HepG2 (cell line): Measurements from ENCODE around the gene UST. TPM values are rescaled to one million over a fixed set of nuclear protein-coding genes. Genes with fewer than 3 reads are reported as not detected.

Source experiments
- ATAC-seq: fragments of 200-7000 bp; cut with Tn5 transposase; 3 replicates; pipeline ENCODE4 v1.9.1; 2020; ENCODE audit warnings: mild to moderate bottlenecking, moderate library complexity
- BruUV-seq: library from RNA; stranded (reverse); fragments of 400-500 nt; replicated peaks from 2 replicates; lab custom pipeline; 2021; lab: Mats Ljungman, UMichigan
- CTCF ChIA-PET: fragments of 300-600 bp; formaldehyde crosslinking; extraction: SDS; loops from one replicate; lab custom pipeline; 2021; ENCODE audit warnings: low total read pairs, inconsistent platforms, low intra/inter-chr PET ratio; lab: Yijun Ruan, JAX
- POLR2A ChIA-PET: fragments of 350-600 bp; sonication (Branson Sonifier 250); formaldehyde crosslinking; loops from one replicate; lab custom pipeline; 2020; ENCODE audit warnings: antibody characterized with exemption, inconsistent platforms; lab: Yijun Ruan, JAX
- DNase-seq: peaks from one replicate; pipeline ENCODE4 v3.0.0-alpha.2; 2015; ENCODE audit warnings: low spot score
- FAIRE-seq: peaks from 3 replicates; lab custom pipeline; 2011; peaks lifted over from hg19 to GRCh38; lab: Jason Lieb, UNC
- H2AFZ ChIP-seq: one replicate; pipeline ENCODE4 v1.6.1; 2011; ENCODE audit warnings: low read length, inconsistent platforms
- H3K27ac ChIP-seq: fragments of 300-600 bp; 3 replicates; pipeline ENCODE4 v1.8.0; 2011; ENCODE audit warnings: mixed run types, mild to moderate bottlenecking, mixed read lengths, low read length, inconsistent platforms; ENCODE audit not compliant: insufficient read depth; ENCODE audit errors: extremely low read length
- H3K27me3 ChIP-seq, 2 experiments: fragments of 200-600 bp in 1 of 2; 2 replicates in 1 of 2; 3 replicates in 1 of 2; pipeline versions ENCODE4 v1.6.0 to v1.8.0; 2011; ENCODE audit warnings: low read length in 2 of 2, mild to moderate bottlenecking in 2 of 2, moderate library complexity in 2 of 2, inconsistent platforms in 1 of 2; ENCODE audit not compliant: insufficient read depth in 2 of 2, control insufficient read depth in 1 of 2
- H3K36me3 ChIP-seq, 2 experiments: fragments of 200-600 bp in 1 of 2; replicated peaks in 1 of 2; 2 replicates in 1 of 2; 3 replicates in 1 of 2; pipeline versions ENCODE4 v1.5.1 to v1.8.0; 2011; ENCODE audit warnings: low read length in 2 of 2, inconsistent platforms in 1 of 2; ENCODE audit not compliant: insufficient read depth in 2 of 2, control insufficient read depth in 1 of 2
- H3K4me1 ChIP-seq: 2 replicates; pipeline ENCODE4 v1.5.1; 2012; ENCODE audit warnings: low read length, inconsistent platforms; ENCODE audit not compliant: insufficient read depth
- H3K4me2 ChIP-seq: 2 replicates; pipeline ENCODE4 v1.6.0; 2011; ENCODE audit warnings: low read depth, low read length, inconsistent platforms
- H3K4me3 ChIP-seq, 3 experiments: fragments of 200-600 bp in 1 of 3; sonication (generic), shearing (Covaris generic) in 1 of 3; replicated peaks in 1 of 3; 2 replicates each; pipeline ENCODE4 v1.5.1; 2011 to 2016; ENCODE audit warnings: low read length in 3 of 3, inconsistent platforms in 2 of 3, low read depth in 2 of 3, mild to moderate bottlenecking in 2 of 3, control low read depth in 1 of 3, mixed read lengths in 1 of 3; ENCODE audit not compliant: insufficient read depth in 1 of 3
- H3K79me2 ChIP-seq: one replicate; pipeline ENCODE4 v1.6.1; 2011; ENCODE audit warnings: low read length, inconsistent platforms; ENCODE audit not compliant: insufficient read depth
- H3K9ac ChIP-seq: 2 replicates; pipeline ENCODE4 v1.6.0; 2011; ENCODE audit warnings: mild to moderate bottlenecking, low read depth, low read length, inconsistent platforms; ENCODE audit not compliant: insufficient read depth
- H3K9me3 ChIP-seq: 2 replicates; pipeline ENCODE4 v1.5.1; 2012; ENCODE audit warnings: mild to moderate bottlenecking, low read length
- H4K20me1 ChIP-seq: 2 replicates; pipeline ENCODE4 v1.6.0; 2011; ENCODE audit warnings: inconsistent platforms, mild to moderate bottlenecking, low read length, moderate library complexity; ENCODE audit not compliant: insufficient read depth
- ATF7 ChIP-seq, 2 experiments: fragments of 450-650 bp in 1 of 2; sonication (generic) in 1 of 2; formaldehyde crosslinking in 1 of 2; IDR thresholded peaks; 2 replicates each; pipeline versions ENCODE4 v1.4.0 to v1.6.1; 2016 to 2020; ENCODE audit warnings: antibody characterized with exemption in 1 of 2, mild to moderate bottlenecking in 1 of 2, missing genetic modification reagents in 1 of 2
- CREB1 ChIP-seq, 2 experiments: fragments of 450-650 bp in 1 of 2; IDR thresholded peaks; 2 replicates each; pipeline ENCODE4 v1.6.1; 2016 to 2017; ENCODE audit warnings: control low read depth in 1 of 2, mild to moderate bottlenecking in 1 of 2, missing compliant biosample characterization in 1 of 2, missing genetic modification characterization in 1 of 2
- HNRNPK ChIP-seq: fragments of 200-400 bp; formaldehyde crosslinking; IDR thresholded peaks from 2 replicates; pipeline ENCODE4 v1.6.1; 2018; ENCODE audit warnings: low read length, low read depth, moderate library complexity, mild to moderate bottlenecking; ENCODE audit not compliant: poor library complexity, severe bottlenecking
- MTA3 ChIP-seq: sonication (generic); formaldehyde crosslinking; IDR thresholded peaks from 2 replicates; pipeline ENCODE4 v1.4.0; 2020; ENCODE audit warnings: missing genetic modification reagents
- WGBS: methylation state at CpG from one replicate; pipeline ENCODE4 v1.1.6; 2017; ENCODE audit warnings: low lambda C conversion rate; 5-methylcytosine and 5-hydroxymethylcytosine counted together
- in situ Hi-C: cut with HindIII; loops from 2 replicates; pipeline ENCODE4 v1.10.0; 2017; ENCODE audit warnings: low pct_unique_long_range_greater_than_20kb; ENCODE audit not compliant: extremely low pct_ligation_motif_present
- intact Hi-C: fragments of 100-400 bp; cut with micrococcal nuclease; formaldehyde crosslinking; loops from one replicate; pipeline ENCODE4 v1.10.0; 2022; ENCODE audit not compliant: unreplicated experiment
- polyA plus RNA-seq, 8 experiments: library from polyadenylated mRNA; depleted of rRNA in 3 of 8; stranded (reverse) in 7 of 8; unstranded in 1 of 8; fragments of >200 nt; fragmentation: Illumina TruSeq in 4 of 8; extraction: Trizol in 4 of 8; gene quantifications; 2 replicates each; pipeline versions ENCODE4 v1.2.1 to v1.2.3, GENCODE V29; 2011 to 2016; ENCODE audit warnings: low read depth in 4 of 8, missing spikeins in 1 of 8, mixed read lengths in 1 of 8; ENCODE audit not compliant: insufficient read depth in 1 of 8
- total RNA-seq, 5 experiments: library from RNA; depleted of rRNA; stranded (reverse); fragments of >200 nt; fragmentation: Illumina TruSeq; extraction: Trizol; gene quantifications; 2 replicates each; pipeline ENCODE4 v1.2.3, GENCODE V29; 2016; ENCODE audit warnings: low read depth in 1 of 5

The UST gene
- total and polyA plus RNA-seq, 2 of the 13 experiments (the other 11 are each of a cell fraction or from before 2014, with no cell fraction given) = 0.27 TPM; not detected in 1

- Histone ChIP-seq H4K20me1 (no peaks in the 10 kb centered on the region), H3K4me2 (no peak overlapping the region), H3K9me3 (no peaks in the 10 kb centered on the region), H3K36me3 (no peaks in the 10 kb centered on the region), H3K27ac (no peak overlapping the region), H3K4me1 (no peaks in the 10 kb centered on the region), H3K9ac (no peak overlapping the region), H3K4me3 (no peak overlapping the region), H3K27me3 (peaks cover 16 to 60% of the 10 kb centered on the region in 2 experiments), H3K79me2 (no peaks in the 10 kb centered on the region), H2AFZ (no peak overlapping the region)
- FAIRE-seq = no peak
- BruUV-seq = no TSS peak
- 17% methylated on average over 1 of the region's 1 CpG for WGBS
- in situ Hi-C loops (loop anchor here (10.0 kb wide), 1 partner anchor 205 kb away; no protein-coding TSS in a partner anchor), intact Hi-C loops (no loop called here)
- POLR2A ChIA-PET = no interaction called here
- CTCF ChIA-PET = no interaction called here
- TF ChIP-seq ATF7 (IDR thresholded peaks at IDR 0.05) (peak; percentile 69), ATF7 (CRISPR knock-in tag; IDR thresholded peaks at IDR 0.05) (no peak), MTA3 (CRISPR knock-in tag) (no peak)
- no peak for DNase-seq
- no peak for ATAC-seq
These were observed 2.8 kb downstream of the UST start for GRCh38 chr6:148749674-148750073.

GRCh38 chr6:148750838-148751792 is 4.3 kb downstream of the UST start:
- DNase-seq (no peak), FAIRE-seq (no peak), ATAC-seq (no peak)
- intact Hi-C loops (no loop called here), in situ Hi-C loops (no loop called here)
- Histone ChIP-seq H3K79me2 (no peaks in the 10 kb centered on the region), H3K4me2 (no peak overlapping the region), H3K4me1 (no peaks in the 10 kb centered on the region), H3K27me3 (peaks cover 15 to 47% of the 10 kb centered on the region in 2 experiments), H3K9me3 (no peaks in the 10 kb centered on the region), H4K20me1 (no peaks in the 10 kb centered on the region), H3K9ac (no peak overlapping the region), H3K4me3 (no peak overlapping the region), H3K27ac (no peak overlapping the region), H2AFZ (no peak overlapping the region), H3K36me3 (no peaks in the 10 kb centered on the region)
- CTCF ChIA-PET = no interaction called here
- no TSS peak for BruUV-seq
- TF ChIP-seq HNRNPK = no peak
- TF ChIP-seq CREB1 (IDR thresholded peaks at IDR 0.05) = peak; percentile 30; the same call in 1 of the 2 replicates
- no peak for TF ChIP-seq CREB1 (CRISPR knock-in tag; IDR thresholded peaks at IDR 0.05)
- POLR2A ChIA-PET = no interaction called here
- 26% methylated on average over 13 of the region's 13 CpGs for WGBS
